ENCODE results near the gene ZBTB16. TPM values are rescaled to one million over a fixed set of nuclear protein-coding genes. Genes with fewer than 3 reads are reported as not detected.

The ZBTB16 gene
- total and polyA plus RNA-seq, 2 experiments from 2014 or later, result 0.29 to 1.4 TPM

GRCh38 chr11:114166897-114167323 is 107.4 kb downstream of the ZBTB16 start:
- Mint-ChIP-seq H3K4me1 (peaks cover 28% of the 10 kb centered on the region), H3K36me3 (ENCODE audit: low read depth) (no peaks in the 10 kb centered on the region), H3K4me3 (no peak overlapping the region), H3K27ac (no peak overlapping the region), H3K9me3 (no peaks in the 10 kb centered on the region), H3K27me3 (ENCODE audit: insufficient read depth, low read depth, poor library complexity) (peaks cover 12% of the 10 kb centered on the region)
- H4K20me1 ChIP-seq (replicated peaks; ENCODE audit: insufficient read depth), result no peaks in the 10 kb centered on the region
- no peak overlapping the region for H3K27ac ChIP-seq (ENCODE audit: low read depth)
- H3K4me1 ChIP-seq (ENCODE audit: insufficient read depth), result peaks cover 16% of the 10 kb centered on the region
- no peak for ATAC-seq
- no peaks in the 10 kb centered on the region for H3K36me3 ChIP-seq (ENCODE audit: insufficient read depth)
- H2AFZ ChIP-seq, result peak overlapping the region; percentile 45
- no peak overlapping the region for H3K4me2 ChIP-seq
- no peaks in the 10 kb centered on the region for H3F3A ChIP-seq (replicated peaks; ENCODE audit: low read depth)
- DNase-seq (ENCODE audit: low spot score), result no peak
- no peaks in the 10 kb centered on the region for H3K9me2 ChIP-seq (ENCODE audit: insufficient read depth)
- no peaks in the 10 kb centered on the region for H3K27me3 ChIP-seq (ENCODE audit: insufficient read depth)
- TF ChIP-seq POLR2AphosphoS5 (IDR thresholded peaks at IDR 0.05; ENCODE audit: low read depth) (no peak), REST (IDR thresholded peaks at IDR 0.05; ENCODE audit: unreplicated experiment) (no peak), CTCF (conservative IDR thresholded peaks at IDR 0.05; ENCODE audit: low read depth in 2 of 2) (no peak)
- no peaks in the 10 kb centered on the region for H3K79me2 ChIP-seq (replicated peaks; ENCODE audit: insufficient read depth)
- no peak overlapping the region for H3K4me3 ChIP-seq

GRCh38 chr11:114167355-114167754 is 107.8 kb downstream of the ZBTB16 start:
- H3K36me3 ChIP-seq (ENCODE audit: insufficient read depth), result no peaks in the 10 kb centered on the region
- H3K27me3 Mint-ChIP-seq (ENCODE audit: insufficient read depth, low read depth, poor library complexity), result peaks cover 12% of the 10 kb centered on the region
- H3F3A ChIP-seq (replicated peaks; ENCODE audit: low read depth), result no peaks in the 10 kb centered on the region
- no peaks in the 10 kb centered on the region for H3K36me3 Mint-ChIP-seq (ENCODE audit: low read depth)
- no peak overlapping the region for H3K27ac Mint-ChIP-seq
- H2AFZ ChIP-seq, result peak overlapping the region; percentile 49; the same call in 1 of the 2 replicates
- H3K9me3 Mint-ChIP-seq, result no peaks in the 10 kb centered on the region
- H3K27ac ChIP-seq (ENCODE audit: low read depth), result no peak overlapping the region
- no peaks in the 10 kb centered on the region for H3K9me2 ChIP-seq (ENCODE audit: insufficient read depth)
- DNase-seq (ENCODE audit: low spot score) (no peak), ATAC-seq (no peak)
- H3K4me3 Mint-ChIP-seq, result no peak overlapping the region
- H3K4me3 ChIP-seq, result no peak overlapping the region
- H3K27me3 ChIP-seq (ENCODE audit: insufficient read depth), result no peaks in the 10 kb centered on the region
- H4K20me1 ChIP-seq (replicated peaks; ENCODE audit: insufficient read depth), result no peaks in the 10 kb centered on the region
- no peak overlapping the region for H3K4me2 ChIP-seq
- H3K4me1 Mint-ChIP-seq, result peaks cover 28% of the 10 kb centered on the region
- H3K4me1 ChIP-seq (ENCODE audit: insufficient read depth), result peaks cover 16% of the 10 kb centered on the region
- H3K79me2 ChIP-seq (replicated peaks; ENCODE audit: insufficient read depth), result no peaks in the 10 kb centered on the region
- TF ChIP-seq ZNF462 (CRISPR knock-in tag; IDR thresholded peaks at IDR 0.05) (no peak), ZNF331 (CRISPR knock-in tag; IDR thresholded peaks at IDR 0.05; ENCODE audit: low read depth) (no peak), EZH2phosphoT487 (IDR thresholded peaks at IDR 0.05; ENCODE audit: unreplicated experiment) (no peak), REST (IDR thresholded peaks at IDR 0.05; ENCODE audit: unreplicated experiment) (no peak)

Data from GM23338 (cell line).